ENCODE measurements around the gene SHMT1.
A peak's percentile ranks its signal among the peaks of the same experiment; 100 is the strongest.
"Not testable (repeated sequence)": the region's sequence is repeated elsewhere in the genome, so short reads cannot be mapped to it uniquely, and the experiment has no call there.

SHMT1 gene

GRCh38 chr17:18363101-18364049 is at the start of gene SHMT1:
TSS of gene SHMT1 (minus strand) at chr17:18363550. CDS start at chr17:18355981, 7,569 bp downstream.
- peak; percentile 90 to 94 for DNase-seq

GRCh38 chr17:18412001-18412538 is 48.7 kb upstream of the SHMT1 start:
- not testable (repeated sequence) for DNase-seq

DNA sequence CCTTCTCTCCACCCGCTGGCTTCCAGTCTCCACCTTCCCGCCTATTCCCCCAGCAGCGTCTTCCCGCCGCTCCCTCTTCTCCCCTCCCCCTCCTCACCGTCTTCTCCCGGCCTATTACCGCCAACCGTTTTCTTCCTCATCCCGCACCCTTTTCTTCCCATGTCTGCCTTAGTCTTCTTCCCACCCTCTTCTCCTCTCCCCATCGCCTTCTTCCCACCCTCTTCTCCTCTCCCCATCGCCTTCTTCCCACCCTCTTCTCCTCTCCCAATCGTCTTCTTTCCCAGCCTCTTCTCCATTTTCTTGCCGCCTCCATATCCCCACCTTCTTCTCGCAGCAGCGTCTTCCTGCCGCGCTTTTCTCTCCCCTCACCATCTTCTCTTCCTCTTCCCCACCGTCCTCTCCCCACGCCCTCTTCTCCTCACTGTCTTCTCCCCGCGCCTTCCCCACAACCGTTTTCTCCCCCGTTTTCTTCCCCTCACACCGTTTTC is 48.1 kb upstream of the SHMT1 start:
- DNase-seq, result peak; percentile 40 to 51

GRCh38 chr17:18410736-18411135 is 47.4 kb upstream of the SHMT1 start:
- DNase-seq, result not testable (repeated sequence)

- DNase-seq, result not testable (repeated sequence)
Measured at GRCh38 chr17:18409321-18409720, 46.0 kb upstream of the SHMT1 start.

DNA sequence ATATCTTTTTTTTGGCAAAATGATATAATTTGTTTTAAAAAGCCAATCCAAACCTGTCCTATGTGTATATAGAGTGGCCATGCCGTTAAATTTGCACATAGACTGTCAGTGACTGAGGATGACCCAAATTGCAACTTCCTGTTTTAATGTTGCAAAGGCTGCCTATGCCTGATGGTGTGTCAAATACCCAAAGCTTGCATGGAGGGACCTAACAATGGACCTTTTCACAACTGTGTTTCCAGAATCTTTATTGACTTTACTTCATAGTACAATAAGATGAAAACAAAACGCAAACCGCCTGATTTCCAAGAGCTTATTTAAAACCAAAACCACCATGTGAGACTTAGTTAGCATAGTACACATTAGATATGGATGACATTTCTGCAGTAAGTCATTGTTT is 45.6 kb upstream of the SHMT1 start:
- not testable (repeated sequence) for DNase-seq

DNA sequence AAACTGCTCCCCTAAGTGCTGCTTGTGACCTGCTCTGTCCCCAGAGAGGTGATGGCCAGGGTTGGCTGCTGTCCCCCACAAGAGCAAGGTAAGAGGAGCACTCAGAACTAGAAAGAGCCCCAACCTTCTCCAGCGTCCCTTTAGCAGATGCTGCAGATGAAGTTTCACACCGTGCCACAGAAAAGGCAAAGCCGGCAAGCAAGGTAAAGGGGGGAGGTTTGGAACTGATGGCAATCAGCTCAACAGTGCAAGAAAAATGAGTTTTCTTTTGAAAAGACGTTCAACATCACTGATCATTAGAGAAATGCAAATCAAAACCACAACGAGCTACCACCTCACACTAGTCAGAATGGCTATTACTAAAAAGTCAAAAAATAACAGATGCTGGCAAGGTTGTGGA is 40.3 kb upstream of the SHMT1 start:
- not testable (repeated sequence) for DNase-seq

- DNase-seq, result not testable (repeated sequence)
Measured at GRCh38 chr17:18403166-18403565, 39.8 kb upstream of the SHMT1 start.

DNA sequence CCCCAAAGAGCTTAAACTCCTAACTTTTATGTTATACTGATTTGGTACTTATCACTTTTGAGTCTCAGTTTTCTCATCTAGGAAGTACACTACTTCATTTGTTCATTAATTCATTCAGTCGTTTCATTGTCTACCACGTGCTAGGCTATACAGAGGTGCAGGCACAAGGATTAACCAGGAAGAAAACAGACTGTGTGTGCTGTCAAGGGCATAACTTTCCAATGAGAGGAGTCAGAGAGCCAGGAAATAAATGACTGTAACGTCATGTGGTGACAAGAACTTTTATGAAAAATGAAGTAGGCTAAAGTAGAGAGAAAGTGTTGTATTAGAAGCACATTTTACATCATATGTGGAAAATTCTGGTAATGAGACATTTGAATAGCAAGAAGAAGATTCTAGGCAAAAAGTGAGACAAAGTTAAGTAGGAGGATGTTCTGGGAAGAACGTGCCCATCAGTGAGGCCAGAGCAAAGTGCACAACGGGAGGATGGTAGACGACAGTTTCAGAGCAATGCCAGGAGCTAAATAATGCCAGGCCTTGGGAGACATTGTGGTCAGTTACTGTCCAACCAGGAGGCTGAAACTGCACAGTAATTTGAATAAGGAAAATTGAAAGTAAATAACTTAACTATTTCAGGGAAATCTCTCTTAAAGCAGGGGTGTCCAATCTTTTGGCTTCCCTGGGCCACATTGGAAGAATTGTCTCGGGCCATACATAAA is 38.7 kb upstream of the SHMT1 start:
- not testable (repeated sequence) for DNase-seq

- DNase-seq, result not testable (repeated sequence)
Measured at GRCh38 chr17:18388728-18389127, 25.4 kb upstream of the SHMT1 start.

DNA sequence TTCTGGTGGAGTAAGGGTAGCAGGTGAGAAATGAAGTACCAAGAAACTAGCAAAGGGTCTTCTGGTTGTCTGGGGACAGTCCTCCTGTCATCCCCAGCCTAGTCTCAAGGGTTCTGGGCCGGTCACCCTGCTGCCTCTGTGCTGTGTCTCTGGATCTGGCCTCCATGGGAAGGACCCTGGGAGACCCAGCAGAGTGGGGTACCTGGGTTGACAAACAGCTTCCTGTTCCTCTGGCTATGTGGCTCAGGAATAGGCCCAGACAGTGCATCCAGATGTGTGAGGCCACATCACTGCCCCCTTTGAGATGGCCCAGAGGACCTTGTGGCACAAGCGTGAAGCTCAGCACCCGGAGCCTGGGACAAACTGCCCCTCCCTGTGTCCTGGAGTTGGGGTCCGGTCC is 24.9 kb upstream of the SHMT1 start:
- not testable (repeated sequence) for DNase-seq

- DNase-seq, result not testable (repeated sequence)
Measured at GRCh38 chr17:18387583-18387982, 24.2 kb upstream of the SHMT1 start.

GRCh38 chr17:18384271-18384670 is 20.9 kb upstream of the SHMT1 start:
- not testable (repeated sequence) for DNase-seq

DNA sequence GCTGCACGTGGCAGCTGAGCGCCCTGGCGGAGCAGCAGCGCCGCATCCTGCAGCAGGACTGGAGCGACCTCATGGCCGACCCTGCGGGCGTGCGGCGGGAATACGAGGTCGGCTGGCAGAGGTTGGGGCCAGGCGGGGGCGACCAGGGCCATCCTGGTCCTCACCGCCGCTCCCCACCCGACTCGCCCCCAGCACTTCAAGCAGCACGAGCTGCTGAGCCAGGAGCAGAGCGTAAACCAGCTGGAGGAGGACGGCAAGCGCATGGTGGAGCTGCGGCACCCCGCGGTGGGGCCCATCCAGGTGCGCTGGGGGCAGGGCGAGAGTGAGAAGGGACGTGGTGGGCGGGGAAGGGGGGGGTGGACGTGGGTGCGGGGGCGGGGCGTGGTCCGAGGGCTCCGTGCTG is 19.7 kb upstream of the SHMT1 start:
- DNase-seq, result peak in 1 of 2 experiments; percentile 8

- DNase-seq, result no peak
Measured at GRCh38 chr17:18382441-18383078, 19.2 kb upstream of the SHMT1 start.

- no peak for DNase-seq
Measured at GRCh38 chr17:18381953-18382245, 18.5 kb upstream of the SHMT1 start.

DNA sequence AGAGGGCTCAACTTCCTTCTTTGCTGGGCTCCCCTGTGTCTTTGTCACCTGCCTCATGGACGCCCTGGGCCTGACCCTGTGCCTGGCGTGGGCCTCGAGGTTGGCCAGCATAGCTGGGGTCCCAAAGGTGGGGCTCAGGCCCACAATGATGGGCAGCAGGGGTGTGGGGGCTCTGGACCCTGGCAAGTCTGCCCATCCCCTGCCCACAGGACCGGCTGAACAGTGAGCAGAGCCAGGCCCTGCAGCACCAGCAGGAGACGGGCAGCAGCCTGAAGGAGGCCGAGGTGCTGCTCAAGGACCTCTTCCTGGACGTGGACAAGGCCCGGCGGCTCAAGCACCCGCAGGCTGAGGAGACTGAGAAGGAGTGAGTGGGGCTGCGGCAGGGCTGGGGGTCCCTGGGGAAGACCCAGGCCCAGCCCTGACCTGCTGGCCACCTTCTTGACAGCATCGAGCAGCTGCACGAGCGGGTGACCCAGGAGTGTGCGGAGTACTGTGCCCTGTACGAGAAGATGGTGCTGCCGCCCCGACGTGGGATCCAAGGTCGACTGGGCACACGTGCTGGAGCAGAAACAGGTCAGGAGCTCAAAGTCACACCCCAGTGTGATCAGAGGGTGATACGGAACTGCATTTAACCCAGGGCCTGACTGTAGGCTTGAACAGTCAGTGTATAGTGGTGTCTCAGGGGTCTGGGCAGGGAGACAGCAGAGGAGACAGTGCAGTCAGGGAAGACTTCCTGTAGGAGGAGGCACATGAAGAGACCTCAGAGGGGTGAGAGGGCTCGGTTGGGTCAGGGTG is 18.0 kb upstream of the SHMT1 start:
- DNase-seq, result no peak

- DNase-seq, result no peak
Measured at GRCh38 chr17:18380471-18381157, 17.3 kb upstream of the SHMT1 start.

DNA sequence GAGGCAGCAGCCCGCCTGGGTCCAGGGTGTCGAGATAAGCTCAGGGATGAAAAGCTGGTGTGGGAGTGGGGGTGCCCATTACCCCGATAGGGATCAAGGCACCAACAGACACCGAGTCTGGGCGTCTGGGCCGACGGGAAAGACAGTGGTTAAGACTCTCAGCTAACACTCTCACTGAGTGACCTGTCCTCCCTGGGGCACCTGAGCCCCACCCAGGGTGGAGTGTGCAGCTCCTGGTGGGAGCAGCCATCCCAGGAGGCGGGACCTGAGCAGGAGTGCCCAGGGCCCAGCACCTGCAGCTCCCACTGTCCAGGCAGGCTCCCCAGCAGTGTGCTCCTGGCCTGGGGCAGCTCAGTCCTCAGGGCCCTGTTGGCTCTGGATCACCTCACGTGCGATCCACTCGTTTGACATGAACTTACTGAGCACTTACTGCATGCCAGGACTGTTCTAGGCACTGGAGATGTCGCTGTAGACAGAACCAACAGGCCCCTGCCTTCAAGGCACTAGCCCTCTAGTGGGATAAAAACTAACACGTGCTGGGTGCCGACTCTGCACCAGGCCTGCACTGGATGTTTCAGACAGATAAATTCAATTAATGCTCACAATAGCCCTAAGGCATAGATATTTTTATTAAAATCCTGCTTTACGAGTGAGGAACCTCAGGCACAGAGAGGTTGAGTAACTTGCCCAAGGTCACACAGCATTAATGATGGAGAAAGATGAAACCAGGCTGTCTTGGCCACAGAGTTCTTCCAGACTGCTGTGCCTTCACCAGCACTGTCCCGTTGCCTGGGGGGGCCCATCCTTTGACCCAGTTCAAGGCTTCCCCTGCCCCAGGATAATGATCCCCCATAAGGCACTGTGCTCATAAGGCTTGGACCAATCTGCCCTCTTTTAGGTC is 16.1 kb upstream of the SHMT1 start:
- no peak for DNase-seq

GRCh38 chr17:18378614-18379013 is 15.3 kb upstream of the SHMT1 start:
- DNase-seq, result not testable (repeated sequence)

GRCh38 chr17:18378205-18378505 is 14.8 kb upstream of the SHMT1 start:
- no peak for DNase-seq

Data from activated CD4-positive, alpha-beta T cell treated with anti-CD3 and anti-CD28 coated beads, Interleukin-2, amount 50 U/mL, for 48 hours (primary cell).